Right atrium auricular region (tissue), 2 donors: ENCODE measurements around the gene ATP8B4. TPM values are rescaled to one million over a fixed set of nuclear protein-coding genes. Genes with fewer than 3 reads are reported as not detected.

ENCODE experiments used
- DNase-seq: peaks from one replicate; pipeline ENCODE4 v3.0.0-alpha.2; 2019; ENCODE audit warnings: low spot score
- H3K27ac ChIP-seq, 2 donors: fragments of 200-600 bp; sonication (generic); 1 replicate in 1 of 2; 2 replicates in 1 of 2; pipeline ENCODE4 v1.5.1; 2016 to 2019
- H3K27me3 ChIP-seq, 2 donors: fragments of 200-600 bp; sonication (generic); one replicate each; pipeline versions ENCODE4 v1.5.1 to v1.6.0; 2017 to 2019
- H3K36me3 ChIP-seq: fragments of 200-600 bp; sonication (generic); one replicate; pipeline ENCODE4 v1.5.1; 2016
- H3K4me1 ChIP-seq, 2 donors: fragments of 200-600 bp; sonication (generic); one replicate each; pipeline versions ENCODE4 v1.5.1 to v1.6.0; 2017 to 2019
- H3K4me3 ChIP-seq, 2 donors: fragments of 200-600 bp; sonication (generic); 1 replicate in 1 of 2; 2 replicates in 1 of 2; pipeline ENCODE4 v1.5.1; 2017 to 2019; ENCODE audit warnings: mild to moderate bottlenecking in 1 of 2, moderate library complexity in 1 of 2
- H3K9me3 ChIP-seq, 2 donors: fragments of 200-600 bp; sonication (generic); one replicate each; pipeline ENCODE4 v1.5.1; 2019
- total RNA-seq, 2 donors: library from RNA; depleted of rRNA; stranded (reverse); fragments of >200 nt; gene quantifications; one replicate each; pipeline ENCODE4 v1.1.0, GENCODE V29; 2016
- TF ChIP-seq, protein P1 (sequence below), 2 donors: fragments of 200-600 bp; sonication (generic); IDR thresholded peaks; one replicate each; pipeline ENCODE4 v1.5.1; 2019; ENCODE audit warnings: antibody characterized with exemption in 2 of 2

The ATP8B4 gene
- total RNA-seq, 2 donors from 2014 or later: 2.0 to 2.5 TPM

DNA sequence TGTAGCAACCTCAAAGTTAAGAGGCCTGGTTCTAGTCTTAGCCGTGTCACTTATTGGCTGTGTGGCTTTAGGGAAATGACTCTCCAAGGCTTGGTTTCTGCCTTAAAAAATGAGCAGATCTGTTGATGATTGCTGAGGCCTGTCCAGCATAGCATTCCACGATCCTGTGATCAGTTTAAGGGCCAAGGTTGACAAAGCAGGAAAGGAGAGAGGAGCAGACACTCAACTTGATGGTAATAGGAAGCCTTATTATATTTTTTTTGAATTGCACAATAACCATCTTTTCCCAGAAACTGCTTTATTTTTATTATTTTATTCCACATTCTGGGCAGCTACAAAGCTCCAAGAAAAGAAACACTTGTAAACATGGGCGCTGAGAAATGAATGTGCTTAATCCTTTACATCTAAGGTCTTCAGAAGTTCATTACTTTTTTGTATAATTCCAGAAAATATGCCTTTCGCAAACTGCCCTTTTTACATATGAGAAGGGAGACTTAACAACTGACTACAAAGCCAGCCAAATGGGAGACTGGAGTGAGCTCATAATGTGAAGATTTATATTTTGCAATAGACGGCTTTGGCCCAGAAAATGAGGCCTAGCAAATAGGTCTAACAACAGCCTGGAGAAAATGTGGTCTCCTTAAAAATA, 241.0 kb downstream of the ATP8B4 start:
- no peaks in the 10 kb centered on the region for H3K9me3 ChIP-seq
- H3K36me3 ChIP-seq: no peaks in the 10 kb centered on the region
- H3K4me1 ChIP-seq: peaks cover 0 to 21% of the 10 kb centered on the region in 2 donors
- TF ChIP-seq, protein P1, sequence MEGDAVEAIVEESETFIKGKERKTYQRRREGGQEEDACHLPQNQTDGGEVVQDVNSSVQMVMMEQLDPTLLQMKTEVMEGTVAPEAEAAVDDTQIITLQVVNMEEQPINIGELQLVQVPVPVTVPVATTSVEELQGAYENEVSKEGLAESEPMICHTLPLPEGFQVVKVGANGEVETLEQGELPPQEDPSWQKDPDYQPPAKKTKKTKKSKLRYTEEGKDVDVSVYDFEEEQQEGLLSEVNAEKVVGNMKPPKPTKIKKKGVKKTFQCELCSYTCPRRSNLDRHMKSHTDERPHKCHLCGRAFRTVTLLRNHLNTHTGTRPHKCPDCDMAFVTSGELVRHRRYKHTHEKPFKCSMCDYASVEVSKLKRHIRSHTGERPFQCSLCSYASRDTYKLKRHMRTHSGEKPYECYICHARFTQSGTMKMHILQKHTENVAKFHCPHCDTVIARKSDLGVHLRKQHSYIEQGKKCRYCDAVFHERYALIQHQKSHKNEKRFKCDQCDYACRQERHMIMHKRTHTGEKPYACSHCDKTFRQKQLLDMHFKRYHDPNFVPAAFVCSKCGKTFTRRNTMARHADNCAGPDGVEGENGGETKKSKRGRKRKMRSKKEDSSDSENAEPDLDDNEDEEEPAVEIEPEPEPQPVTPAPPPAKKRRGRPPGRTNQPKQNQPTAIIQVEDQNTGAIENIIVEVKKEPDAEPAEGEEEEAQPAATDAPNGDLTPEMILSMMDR (IDR thresholded peaks at IDR 0.05): no peak
- no peak overlapping the region for H3K4me3 ChIP-seq
- H3K27ac ChIP-seq: peak overlapping the region; percentile 64 to 77
- no peak for DNase-seq
- H3K27me3 ChIP-seq: no peaks in the 10 kb centered on the region

DNA sequence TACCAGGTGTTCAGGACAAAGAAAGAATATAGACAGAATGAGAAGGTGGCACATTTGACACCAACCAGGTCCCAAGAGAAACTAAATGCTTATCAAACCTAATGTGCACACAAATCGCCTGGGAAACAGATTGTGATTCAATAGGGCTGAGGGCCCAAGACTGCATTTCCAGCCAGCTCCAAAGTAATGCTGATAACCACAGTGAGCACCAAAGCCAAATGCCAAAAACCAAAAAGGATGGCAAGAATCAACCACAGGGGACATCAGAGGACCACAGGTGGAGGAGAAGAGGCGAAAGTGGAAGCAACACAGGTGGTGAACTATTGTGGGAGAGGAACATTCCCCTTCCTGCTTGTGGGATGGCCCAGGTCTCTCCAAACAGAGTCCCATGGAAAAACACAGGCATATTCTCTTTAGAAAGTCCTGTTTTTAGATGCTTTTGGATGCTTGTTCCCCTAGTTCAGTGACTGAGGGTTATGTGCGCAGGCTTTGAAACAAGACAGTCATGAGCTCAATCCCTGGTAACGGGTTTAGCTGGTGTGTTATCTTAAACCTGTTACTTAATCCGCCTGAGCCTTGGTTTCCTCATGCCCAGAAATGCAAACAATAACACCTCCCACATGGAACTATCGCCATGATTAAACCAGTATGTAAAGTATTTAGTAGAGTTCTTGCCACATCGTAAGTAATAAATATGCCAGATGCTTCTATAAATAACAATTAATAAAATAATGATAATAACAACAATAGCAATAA, 241.7 kb downstream of the ATP8B4 start:
- peaks cover 0 to 21% of the 10 kb centered on the region in 2 donors for H3K4me1 ChIP-seq
- peak overlapping the region; percentile 64 to 77 for H3K27ac ChIP-seq
- H3K27me3 ChIP-seq: no peaks in the 10 kb centered on the region
- TF ChIP-seq, protein P1 (IDR thresholded peaks at IDR 0.05): peak in 1 of 2 donors; percentile 5
- H3K9me3 ChIP-seq: no peaks in the 10 kb centered on the region
- H3K36me3 ChIP-seq: no peaks in the 10 kb centered on the region
- no peak overlapping the region for H3K4me3 ChIP-seq
- no peak for DNase-seq

DNA sequence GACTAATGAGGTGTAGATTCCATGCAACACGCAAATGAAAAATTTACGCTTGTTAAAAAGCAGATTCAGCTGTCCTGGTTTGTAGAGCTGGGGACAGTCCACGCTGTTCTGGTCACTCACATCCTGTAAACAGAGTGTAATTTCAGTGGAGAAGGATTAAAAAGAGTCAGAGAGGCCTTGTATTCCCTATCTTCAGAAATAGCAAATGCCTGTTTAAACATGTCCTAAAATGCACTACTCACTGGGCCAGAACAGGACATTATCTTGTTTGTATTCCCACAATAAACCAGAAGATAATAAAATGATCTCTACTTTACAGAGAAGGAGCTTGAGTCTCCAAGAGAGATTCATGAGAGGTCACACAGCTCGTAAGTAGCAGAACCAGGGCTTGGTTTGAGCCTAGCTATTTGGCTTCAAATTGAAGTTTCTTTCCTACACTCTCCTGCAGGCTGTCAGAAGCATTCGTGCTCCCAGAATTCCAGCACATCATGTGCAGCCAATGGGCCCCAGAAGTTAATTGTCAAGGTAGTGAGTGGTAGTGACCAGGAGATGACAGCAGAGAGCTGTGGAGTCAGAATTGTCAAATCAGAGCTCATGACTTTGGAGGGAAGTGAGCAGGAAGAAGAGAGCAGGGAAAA, 242.5 kb downstream of the ATP8B4 start:
- Histone ChIP-seq H3K27me3 (no peaks in the 10 kb centered on the region), H3K9me3 (no peaks in the 10 kb centered on the region), H3K4me1 (peaks cover 0 to 21% of the 10 kb centered on the region in 2 donors), H3K27ac (peak overlapping the region; percentile 64 to 77), H3K4me3 (no peak overlapping the region), H3K36me3 (no peaks in the 10 kb centered on the region)
- TF ChIP-seq, protein P1 (IDR thresholded peaks at IDR 0.05): peak; percentile 37 to 69
- DNase-seq: no peak

DNA sequence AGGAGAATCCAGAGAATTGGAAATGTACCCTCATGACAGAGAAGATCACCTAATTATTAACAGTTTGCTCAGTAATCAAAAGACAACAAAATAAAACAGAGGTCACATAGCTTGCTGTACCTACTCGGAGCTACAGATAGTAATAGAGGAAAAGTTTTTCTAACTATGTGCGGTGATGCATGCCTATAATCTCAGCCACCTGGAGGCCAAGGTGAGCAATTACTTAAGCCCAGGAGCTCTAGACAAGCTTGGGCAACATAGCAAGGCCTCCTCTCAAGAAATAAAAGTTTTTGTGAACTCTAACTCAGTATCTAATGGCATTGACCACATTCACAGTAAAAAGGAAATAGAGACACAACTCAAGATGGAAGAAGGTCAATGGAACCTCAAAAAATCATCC, 243.6 kb downstream of the ATP8B4 start:
- peaks cover 0 to 21% of the 10 kb centered on the region in 2 donors for H3K4me1 ChIP-seq
- no peaks in the 10 kb centered on the region for H3K9me3 ChIP-seq
- H3K27me3 ChIP-seq: no peaks in the 10 kb centered on the region
- TF ChIP-seq, protein P1 (IDR thresholded peaks at IDR 0.05): no peak
- peak overlapping the region; percentile 64 to 77 for H3K27ac ChIP-seq
- no peaks in the 10 kb centered on the region for H3K36me3 ChIP-seq
- DNase-seq: no peak
- H3K4me3 ChIP-seq: no peak overlapping the region

DNA sequence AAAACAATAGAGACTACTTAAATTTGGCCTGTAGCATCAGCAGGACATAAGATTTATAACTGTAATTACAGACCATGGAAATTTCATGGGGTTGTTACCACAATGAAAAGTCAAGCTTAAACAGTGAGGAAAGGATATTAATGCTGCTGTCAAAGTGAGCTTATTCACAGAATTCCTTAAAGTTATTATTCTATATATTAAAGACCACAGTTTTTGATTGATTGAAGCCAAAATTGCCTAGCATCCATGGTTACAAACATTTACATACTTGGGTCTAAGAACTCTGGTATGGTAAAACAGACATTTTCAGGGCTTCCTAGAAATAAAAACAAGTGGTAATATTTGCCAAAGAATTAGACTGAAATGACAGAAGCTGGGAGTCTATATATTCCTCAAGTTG, 248.6 kb downstream of the ATP8B4 start:
- no peak overlapping the region for H3K4me3 ChIP-seq
- no peaks in the 10 kb centered on the region for H3K4me1 ChIP-seq
- H3K36me3 ChIP-seq: no peaks in the 10 kb centered on the region
- H3K27ac ChIP-seq: no peak overlapping the region
- H3K9me3 ChIP-seq: peaks cover 0 to 5% of the 10 kb centered on the region in 2 donors
- no peaks in the 10 kb centered on the region for H3K27me3 ChIP-seq
- TF ChIP-seq, protein P1 (IDR thresholded peaks at IDR 0.05): no peak
- DNase-seq: no peak
